Neural cell (in vitro differentiated cells): ENCODE data around the gene MEP1A. TPM values are rescaled to one million over a fixed set of nuclear protein-coding genes. Genes with fewer than 3 reads are reported as not detected.

Source experiments
- H2AFZ ChIP-seq: fragments of 200-600, 300-800 bp; sonication (generic), shearing (Covaris generic); 2 replicates; pipeline ENCODE4 v1.6.0; 2014; ENCODE audit warnings: low read depth, mild to moderate bottlenecking, antibody characterized with exemption, low read length, moderate library complexity
- H3F3A ChIP-seq: fragments of 200-600 bp; shearing (Covaris generic); 2 replicates; pipeline ENCODE4 v1.6.1; 2016; ENCODE audit warnings: mild to moderate bottlenecking, moderate library complexity, mixed read lengths, antibody characterized with exemption, low read length; ENCODE audit not compliant: insufficient read depth, poor library complexity, severe bottlenecking
- H3K27ac ChIP-seq: fragments of 200-600, 300-800 bp; sonication (generic), shearing (Covaris generic); 2 replicates; pipeline ENCODE4 v1.5.1; 2014; ENCODE audit warnings: mild to moderate bottlenecking, low read length, moderate library complexity
- H3K27me3 ChIP-seq: fragments of 300-800, 200-600 bp; sonication (generic), shearing (Covaris generic); 2 replicates; pipeline ENCODE4 v1.6.0; 2014; ENCODE audit warnings: mild to moderate bottlenecking, low read depth, low read length, moderate library complexity; ENCODE audit not compliant: insufficient read depth
- H3K36me3 ChIP-seq: fragments of 300-800, 200-600 bp; sonication (generic), shearing (Covaris generic); 2 replicates; pipeline ENCODE4 v1.5.1; 2014; ENCODE audit warnings: mild to moderate bottlenecking, antibody characterized with exemption, low read length, moderate library complexity; ENCODE audit not compliant: insufficient read depth
- H3K4me2 ChIP-seq: fragments of 300-800, 200-600 bp; sonication (generic), shearing (Covaris generic); 2 replicates; pipeline ENCODE4 v1.6.0; 2014; ENCODE audit warnings: mild to moderate bottlenecking, low read length
- H3K4me3 ChIP-seq: fragments of 300-800, 200-600 bp; sonication (generic), shearing (Covaris generic); 2 replicates; pipeline ENCODE4 v1.5.1; 2014; ENCODE audit warnings: mild to moderate bottlenecking, low read length, moderate library complexity
- H3K79me2 ChIP-seq: fragments of 200-600 bp; shearing (Covaris generic); replicated peaks from 2 replicates; pipeline ENCODE4 v1.6.0; 2014; ENCODE audit warnings: mild to moderate bottlenecking, low read length, moderate library complexity; ENCODE audit not compliant: insufficient read depth
- H3K9ac ChIP-seq: fragments of 300-800, 200-600 bp; sonication (generic), shearing (Covaris generic); 2 replicates; pipeline ENCODE4 v1.6.1; 2016; ENCODE audit warnings: mild to moderate bottlenecking, low read length, mixed read lengths
- H3K9me2 ChIP-seq: fragments of 200-600 bp; shearing (Covaris generic); 2 replicates; pipeline ENCODE4 v1.6.1; 2016; ENCODE audit warnings: mild to moderate bottlenecking, low read length, mixed read lengths; ENCODE audit not compliant: insufficient read depth
- H3K9me3 ChIP-seq: fragments of 200-600, 300-800 bp; sonication (generic), shearing (Covaris generic); 2 replicates; pipeline ENCODE4 v1.6.1; 2016; ENCODE audit warnings: mild to moderate bottlenecking, mixed run types, low read length, moderate library complexity, mixed read lengths
- H4K20me1 ChIP-seq: fragments of 200-600 bp; shearing (Covaris generic); 2 replicates; pipeline ENCODE4 v1.6.1; 2016; ENCODE audit warnings: mild to moderate bottlenecking, mixed run types; ENCODE audit not compliant: insufficient read depth
- EP300 ChIP-seq: fragments of 450-650 bp; conservative IDR thresholded peaks from 2 replicates; pipeline ENCODE4 v1.6.1; 2014; ENCODE audit warnings: antibody characterized with exemption, mild to moderate bottlenecking, moderate library complexity; ENCODE audit not compliant: poor library complexity, severe bottlenecking
- MXI1 ChIP-seq: fragments of 450-650 bp; conservative IDR thresholded peaks from 2 replicates; pipeline ENCODE4 v1.6.1; 2014; ENCODE audit warnings: antibody characterized with exemption, mild to moderate bottlenecking; ENCODE audit not compliant: poor library complexity, severe bottlenecking
- POLR2AphosphoS5 ChIP-seq: IDR thresholded peaks from 2 replicates; pipeline ENCODE4 v1.6.1; 2012
- REST ChIP-seq: IDR thresholded peaks from 2 replicates; pipeline ENCODE4 v1.6.1; 2012; ENCODE audit warnings: borderline replicate concordance
- TAF1 ChIP-seq: IDR thresholded peaks from 2 replicates; pipeline ENCODE4 v1.6.1; 2012; ENCODE audit warnings: low read depth
- polyA plus RNA-seq: library from polyadenylated mRNA; depleted of rRNA; stranded (reverse); fragments of >200 nt; gene quantifications from 2 replicates; pipeline ENCODE4 v1.2.3, GENCODE V29; 2014
- TF ChIP-seq, protein P1 (sequence below): fragments of 450-650 bp; IDR thresholded peaks from 2 replicates; pipeline ENCODE4 v1.5.1; 2014; ENCODE audit warnings: antibody characterized with exemption, mild to moderate bottlenecking, moderate library complexity; ENCODE audit not compliant: poor library complexity, severe bottlenecking

MEP1A gene
- polyA plus RNA-seq, 1 donor from 2014 or later: not detected

GRCh38 chr6:46879003-46879402 lies 85.8 kb downstream of the MEP1A start:
- H3K27ac ChIP-seq: no peak overlapping the region
- H3F3A ChIP-seq: no peaks in the 10 kb centered on the region
- TF ChIP-seq REST (no peak), MXI1 (no peak)
- TF ChIP-seq, protein P1, sequence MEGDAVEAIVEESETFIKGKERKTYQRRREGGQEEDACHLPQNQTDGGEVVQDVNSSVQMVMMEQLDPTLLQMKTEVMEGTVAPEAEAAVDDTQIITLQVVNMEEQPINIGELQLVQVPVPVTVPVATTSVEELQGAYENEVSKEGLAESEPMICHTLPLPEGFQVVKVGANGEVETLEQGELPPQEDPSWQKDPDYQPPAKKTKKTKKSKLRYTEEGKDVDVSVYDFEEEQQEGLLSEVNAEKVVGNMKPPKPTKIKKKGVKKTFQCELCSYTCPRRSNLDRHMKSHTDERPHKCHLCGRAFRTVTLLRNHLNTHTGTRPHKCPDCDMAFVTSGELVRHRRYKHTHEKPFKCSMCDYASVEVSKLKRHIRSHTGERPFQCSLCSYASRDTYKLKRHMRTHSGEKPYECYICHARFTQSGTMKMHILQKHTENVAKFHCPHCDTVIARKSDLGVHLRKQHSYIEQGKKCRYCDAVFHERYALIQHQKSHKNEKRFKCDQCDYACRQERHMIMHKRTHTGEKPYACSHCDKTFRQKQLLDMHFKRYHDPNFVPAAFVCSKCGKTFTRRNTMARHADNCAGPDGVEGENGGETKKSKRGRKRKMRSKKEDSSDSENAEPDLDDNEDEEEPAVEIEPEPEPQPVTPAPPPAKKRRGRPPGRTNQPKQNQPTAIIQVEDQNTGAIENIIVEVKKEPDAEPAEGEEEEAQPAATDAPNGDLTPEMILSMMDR: no peak
- no peaks in the 10 kb centered on the region for H3K79me2 ChIP-seq
- no peak overlapping the region for H3K9ac ChIP-seq
- H3K4me2 ChIP-seq: no peak overlapping the region
- H3K9me2 ChIP-seq: no peaks in the 10 kb centered on the region
- H3K36me3 ChIP-seq: no peaks in the 10 kb centered on the region
- H4K20me1 ChIP-seq: no peaks in the 10 kb centered on the region
- H3K27me3 ChIP-seq: no peaks in the 10 kb centered on the region
- H2AFZ ChIP-seq: no peak overlapping the region
- no peaks in the 10 kb centered on the region for H3K9me3 ChIP-seq
- no peak overlapping the region for H3K4me3 ChIP-seq

DNA sequence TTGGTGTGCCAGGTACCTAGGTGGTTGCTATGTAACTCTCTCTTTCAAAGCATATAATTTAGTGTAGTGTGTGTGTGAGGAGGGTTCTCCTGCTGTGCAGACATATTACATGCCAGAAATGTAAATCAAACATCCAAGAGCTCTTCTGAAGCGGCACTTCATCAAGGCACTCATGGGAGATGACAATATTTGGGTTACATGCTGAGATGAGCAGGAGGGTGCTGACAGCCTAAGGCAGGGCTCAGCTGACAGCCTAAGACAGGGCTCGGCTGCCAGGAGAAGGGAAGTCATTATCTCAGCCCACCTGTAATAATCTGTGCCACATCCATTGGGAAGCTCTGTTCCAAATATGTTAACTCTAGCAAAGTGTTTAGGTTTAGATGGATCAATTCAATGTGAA lies 89.5 kb downstream of the MEP1A start:
- Histone ChIP-seq H3F3A (no peaks in the 10 kb centered on the region), H4K20me1 (no peaks in the 10 kb centered on the region), H3K36me3 (no peaks in the 10 kb centered on the region), H3K4me3 (no peak overlapping the region), H3K27me3 (no peaks in the 10 kb centered on the region), H3K27ac (no peak overlapping the region), H3K79me2 (no peaks in the 10 kb centered on the region), H2AFZ (no peak overlapping the region), H3K9me3 (no peaks in the 10 kb centered on the region), H3K4me2 (no peak overlapping the region), H3K9me2 (no peaks in the 10 kb centered on the region), H3K9ac (no peak overlapping the region)
- TF ChIP-seq EP300: peak; percentile 91
- no peak for TF ChIP-seq TAF1
- peak; percentile 82 for TF ChIP-seq POLR2AphosphoS5
- no peak for TF ChIP-seq REST
